Endothelial cell of umbilical vein (primary cell): ENCODE results near the gene TRDN. TPM values are rescaled to one million over a fixed set of nuclear protein-coding genes. Genes with fewer than 3 reads are reported as not detected.

Source experiments
- BruUV-seq: library from RNA; stranded (reverse); fragments of 400-500 nt; replicated peaks from 2 replicates; lab custom pipeline; 2021; lab: Mats Ljungman, UMichigan
- CTCF ChIA-PET: fragments of 300-600, 350-600 bp; sonication (Branson Sonifier 250); formaldehyde crosslinking; loops from one replicate; lab custom pipeline; 2021; ENCODE audit warnings: antibody characterized with exemption, inconsistent platforms; lab: Charles Lee
- POLR2A ChIA-PET: fragments of 300-600, 350-600 bp; sonication (Branson Sonifier 250); formaldehyde crosslinking; loops from one replicate; lab custom pipeline; 2021; ENCODE audit warnings: antibody characterized with exemption, inconsistent platforms; lab: Charles Lee
- DNase-seq: peaks from one replicate; pipeline ENCODE4 v3.0.0-alpha.2; 2011; ENCODE audit warnings: low read depth, low spot score
- FAIRE-seq: peaks from 2 replicates; lab custom pipeline; 2011; peaks lifted over from hg19 to GRCh38; lab: Jason Lieb, UNC
- H2AFZ ChIP-seq: 2 replicates; pipeline ENCODE4 v1.6.0; 2012; ENCODE audit warnings: low read depth, low read length, control low read depth, inconsistent platforms
- H3K27ac ChIP-seq: 2 replicates; pipeline ENCODE4 v1.5.1; 2011; ENCODE audit warnings: low read depth, mild to moderate bottlenecking, control low read depth, low read length, moderate library complexity; ENCODE audit not compliant: insufficient read depth
- H3K27me3 ChIP-seq, 2 experiments: 2 replicates each; pipeline versions ENCODE4 v1.6.0 to v1.6.1; 2011; ENCODE audit warnings: low read length in 2 of 2, mixed read lengths in 1 of 2; ENCODE audit not compliant: control insufficient read depth in 2 of 2, insufficient read depth in 2 of 2
- H3K36me3 ChIP-seq, 2 experiments: 2 replicates in 1 of 2; 3 replicates in 1 of 2; pipeline ENCODE4 v1.5.1; 2011; ENCODE audit warnings: low read length in 2 of 2, mild to moderate bottlenecking in 1 of 2, moderate library complexity in 1 of 2; ENCODE audit not compliant: control insufficient read depth in 2 of 2, insufficient read depth in 2 of 2; ENCODE audit errors: extremely low read depth in 1 of 2
- H3K4me1 ChIP-seq: 3 replicates; pipeline ENCODE4 v1.5.1; 2011; ENCODE audit warnings: mild to moderate bottlenecking, low read length; ENCODE audit not compliant: control insufficient read depth, insufficient read depth; ENCODE audit errors: extremely low read depth
- H3K4me2 ChIP-seq: 2 replicates; pipeline ENCODE4 v1.6.1; 2011; ENCODE audit warnings: low read length, control low read depth, mixed read lengths; ENCODE audit not compliant: insufficient read depth
- H3K4me3 ChIP-seq, 3 experiments: fragments of 200-600 bp in 1 of 3; sonication (generic), shearing (Covaris generic) in 1 of 3; replicated peaks in 1 of 3; 2 replicates each; pipeline ENCODE4 v1.5.1; 2011 to 2016; ENCODE audit warnings: control low read depth in 3 of 3, low read length in 3 of 3, mild to moderate bottlenecking in 2 of 3, inconsistent platforms in 1 of 3, low read depth in 1 of 3, moderate library complexity in 1 of 3; ENCODE audit not compliant: insufficient read depth in 1 of 3
- H3K79me2 ChIP-seq: 2 replicates; pipeline ENCODE4 v1.6.0; 2012; ENCODE audit warnings: low read length, inconsistent platforms; ENCODE audit not compliant: control insufficient read depth, insufficient read depth
- H3K9ac ChIP-seq: replicated peaks from 2 replicates; pipeline ENCODE3; 2011; ENCODE audit warnings: low read length, control low read depth; ENCODE audit not compliant: insufficient read depth; ENCODE audit errors: extremely low read depth
- H3K9me1 ChIP-seq: replicated peaks from 3 replicates; pipeline ENCODE4 v1.6.0; 2011; ENCODE audit warnings: mild to moderate bottlenecking, low read length; ENCODE audit not compliant: control insufficient read depth, insufficient read depth; ENCODE audit errors: extremely low read depth
- H3K9me3 ChIP-seq: replicated peaks from 2 replicates; pipeline ENCODE4 v1.5.1; 2012; ENCODE audit warnings: low read length, inconsistent platforms; ENCODE audit not compliant: control insufficient read depth, insufficient read depth
- H4K20me1 ChIP-seq: replicated peaks from 2 replicates; pipeline ENCODE3; 2011; ENCODE audit warnings: mild to moderate bottlenecking, low read length; ENCODE audit not compliant: control insufficient read depth, insufficient read depth; ENCODE audit errors: extremely low read depth
- EZH2 ChIP-seq: IDR thresholded peaks from 2 replicates; pipeline ENCODE4 v1.6.1; 2012; ENCODE audit warnings: borderline replicate concordance, low read depth, mild to moderate bottlenecking, moderate library complexity, low read length, inconsistent platforms; ENCODE audit not compliant: severe bottlenecking
- FOS ChIP-seq: IDR thresholded peaks from 2 replicates; pipeline ENCODE4 v1.6.1; 2011; ENCODE audit warnings: mild to moderate bottlenecking, low read length, moderate library complexity, borderline replicate concordance; ENCODE audit not compliant: insufficient read depth
- GATA2 ChIP-seq: IDR thresholded peaks from 2 replicates; pipeline ENCODE4 v1.7.0; 2011; ENCODE audit warnings: low read depth, mild to moderate bottlenecking, moderate library complexity, mixed read lengths, low read length; ENCODE audit not compliant: insufficient read length, insufficient read depth
- JUN ChIP-seq: IDR thresholded peaks from 2 replicates; pipeline ENCODE4 v1.6.1; 2011; ENCODE audit warnings: borderline replicate concordance, low read depth; ENCODE audit not compliant: insufficient read length, insufficient read depth
- MYC ChIP-seq: IDR thresholded peaks from one replicate; pipeline ENCODE4 v1.6.1; 2011; ENCODE audit warnings: mild to moderate bottlenecking, low read depth, low read length
- POLR2A ChIP-seq: IDR thresholded peaks from 2 replicates; pipeline ENCODE4 v1.6.1; 2012; ENCODE audit warnings: low read depth, mild to moderate bottlenecking, control low read depth, low read length
- POLR2AphosphoS5 ChIP-seq: IDR thresholded peaks from 2 replicates; pipeline ENCODE4 v1.6.1; 2012; ENCODE audit warnings: low read depth, mild to moderate bottlenecking, control low read depth, low read length, moderate library complexity; ENCODE audit not compliant: insufficient read depth
- dilution Hi-C: fragments of 300-500 bp; cut with MboI; formaldehyde crosslinking; loops from one replicate; pipeline ENCODE4 v1.15.0; 2019; ENCODE audit warnings: low sequenced_read_pairs; ENCODE audit not compliant: extremely low pct_ligation_motif_present
- intact Hi-C: fragments of 100-400 bp; cut with micrococcal nuclease; formaldehyde crosslinking; loops from one replicate; pipeline ENCODE4 v1.10.0; 2022
- polyA plus RNA-seq, 4 experiments: library from polyadenylated mRNA; depleted of rRNA in 3 of 4; stranded (reverse) in 3 of 4; unstranded in 1 of 4; fragments of >200 nt; gene quantifications; 2 replicates each; pipeline versions ENCODE4 v1.2.1 to v1.2.3, GENCODE V29; 2011 to 2012; ENCODE audit warnings: missing spikeins in 1 of 4
- total RNA-seq: library from RNA; stranded (reverse); gene quantifications from 2 replicates; pipeline ENCODE4 v1.2.3, GENCODE V29; 2021
- TF ChIP-seq, protein P1 (sequence below): IDR thresholded peaks from 2 replicates; pipeline ENCODE4 v1.6.1; 2011; ENCODE audit not compliant: insufficient read depth, insufficient read length
- TF ChIP-seq, protein P2 (sequence below), 2 donors: IDR thresholded peaks; 1 replicate in 1 of 2; 2 replicates in 1 of 2; pipeline ENCODE4 v1.5.1; 2011; ENCODE audit warnings: low read length in 2 of 2, mild to moderate bottlenecking in 2 of 2, moderate library complexity in 2 of 2, control low read depth in 1 of 2, inconsistent platforms in 1 of 2, low read depth in 1 of 2; ENCODE audit not compliant: insufficient read depth in 1 of 2; ENCODE audit errors: extremely low read depth in 1 of 2

The TRDN gene
- total and polyA plus RNA-seq, 2 donors (not counting 3 experiments of a cell fraction or from before 2014, with no cell fraction given): not detected

DNA sequence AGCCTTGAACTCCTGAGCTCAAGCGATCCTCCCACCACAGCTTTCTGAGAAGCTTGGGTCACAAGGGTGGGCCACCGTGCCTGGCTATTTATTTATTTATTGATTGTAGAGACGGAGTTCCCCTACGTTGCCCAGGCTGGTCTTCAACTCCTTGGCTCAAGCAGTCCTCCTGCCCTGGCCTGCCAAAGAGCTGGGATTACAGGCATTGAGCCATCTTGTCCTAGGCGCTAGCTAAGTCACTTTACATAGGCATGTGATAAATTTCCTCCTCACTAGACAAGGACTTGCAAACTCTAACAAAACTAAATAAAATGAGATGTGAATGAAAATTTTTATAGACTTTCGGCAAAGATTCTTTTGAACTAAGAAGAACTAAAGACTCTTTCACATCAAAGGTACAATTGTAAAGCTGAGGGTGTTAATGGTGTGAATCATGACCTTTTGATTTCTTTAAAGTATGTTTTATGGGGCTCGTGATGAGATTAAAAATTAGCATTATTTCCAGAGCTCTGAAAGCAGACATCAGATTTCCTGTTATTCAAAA lies 428.7 kb downstream of the TRDN start:
- Histone ChIP-seq H3K27ac (no peak overlapping the region), H3K9me1 (no peaks in the 10 kb centered on the region), H3K4me3 (no peak overlapping the region), H3K4me2 (no peak overlapping the region), H3K36me3 (no peaks in the 10 kb centered on the region), H2AFZ (no peak overlapping the region), H3K27me3 (no peaks in the 10 kb centered on the region), H3K4me1 (no peaks in the 10 kb centered on the region), H3K9me3 (no peaks in the 10 kb centered on the region), H3K79me2 (no peaks in the 10 kb centered on the region), H4K20me1 (no peaks in the 10 kb centered on the region), H3K9ac (no peak overlapping the region)
- dilution Hi-C loops: no loop called here
- FAIRE-seq (no peak), DNase-seq (no peak)
- TF ChIP-seq GATA2 (no peak), EZH2 (no peak), POLR2AphosphoS5 (no peak), FOS (no peak), POLR2A (no peak), MYC (no peak), JUN (no peak)
- TF ChIP-seq, protein P1, sequence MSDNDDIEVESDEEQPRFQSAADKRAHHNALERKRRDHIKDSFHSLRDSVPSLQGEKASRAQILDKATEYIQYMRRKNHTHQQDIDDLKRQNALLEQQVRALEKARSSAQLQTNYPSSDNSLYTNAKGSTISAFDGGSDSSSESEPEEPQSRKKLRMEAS: no peak
- TF ChIP-seq, protein P2, sequence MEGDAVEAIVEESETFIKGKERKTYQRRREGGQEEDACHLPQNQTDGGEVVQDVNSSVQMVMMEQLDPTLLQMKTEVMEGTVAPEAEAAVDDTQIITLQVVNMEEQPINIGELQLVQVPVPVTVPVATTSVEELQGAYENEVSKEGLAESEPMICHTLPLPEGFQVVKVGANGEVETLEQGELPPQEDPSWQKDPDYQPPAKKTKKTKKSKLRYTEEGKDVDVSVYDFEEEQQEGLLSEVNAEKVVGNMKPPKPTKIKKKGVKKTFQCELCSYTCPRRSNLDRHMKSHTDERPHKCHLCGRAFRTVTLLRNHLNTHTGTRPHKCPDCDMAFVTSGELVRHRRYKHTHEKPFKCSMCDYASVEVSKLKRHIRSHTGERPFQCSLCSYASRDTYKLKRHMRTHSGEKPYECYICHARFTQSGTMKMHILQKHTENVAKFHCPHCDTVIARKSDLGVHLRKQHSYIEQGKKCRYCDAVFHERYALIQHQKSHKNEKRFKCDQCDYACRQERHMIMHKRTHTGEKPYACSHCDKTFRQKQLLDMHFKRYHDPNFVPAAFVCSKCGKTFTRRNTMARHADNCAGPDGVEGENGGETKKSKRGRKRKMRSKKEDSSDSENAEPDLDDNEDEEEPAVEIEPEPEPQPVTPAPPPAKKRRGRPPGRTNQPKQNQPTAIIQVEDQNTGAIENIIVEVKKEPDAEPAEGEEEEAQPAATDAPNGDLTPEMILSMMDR (IDR thresholded peaks at IDR 0.05; ENCODE audit: extremely low read depth in 1 of 2, insufficient read depth in 1 of 2, low read depth in 1 of 2, low read length in 2 of 2): no peak
- POLR2A ChIA-PET: no interaction called here
- CTCF ChIA-PET: no interaction called here
- intact Hi-C loops: no loop called here
- no TSS peak for BruUV-seq
